T-helper 1 cell treated with Interleukin-12 subunit alpha and Interleukin-12 subunit beta and Interleukin-4 antibody, amounts not matched to agents 30 μg/mL and 1 μg/mL, for 36 hours (primary cell): Measurements from ENCODE around the gene VARS2.
"Not testable (repeated sequence)": the region's sequence is repeated elsewhere in the genome, so short reads cannot be mapped to it uniquely, and the experiment has no call there.

Source experiments
- H3K27ac Mint-ChIP-seq: one replicate; pipeline ENCODE4 v1.8.0; 2021; ENCODE audit warnings: mild to moderate bottlenecking, mixed read lengths
- H3K27me3 Mint-ChIP-seq: one replicate; pipeline ENCODE4 v1.8.0; 2021; ENCODE audit warnings: low read depth, mixed read lengths
- H3K36me3 Mint-ChIP-seq: one replicate; pipeline ENCODE4 v1.8.0; 2021; ENCODE audit warnings: low read depth, mixed read lengths
- H3K4me1 Mint-ChIP-seq: one replicate; pipeline ENCODE4 v1.8.0; 2021; ENCODE audit warnings: low read depth, mixed read lengths
- H3K4me3 Mint-ChIP-seq: one replicate; pipeline ENCODE4 v1.8.0; 2021; ENCODE audit warnings: mild to moderate bottlenecking, moderate library complexity, mixed read lengths
- H3K9me3 Mint-ChIP-seq: one replicate; pipeline ENCODE4 v1.8.0; 2021; ENCODE audit warnings: mixed read lengths

The VARS2 gene

DNA sequence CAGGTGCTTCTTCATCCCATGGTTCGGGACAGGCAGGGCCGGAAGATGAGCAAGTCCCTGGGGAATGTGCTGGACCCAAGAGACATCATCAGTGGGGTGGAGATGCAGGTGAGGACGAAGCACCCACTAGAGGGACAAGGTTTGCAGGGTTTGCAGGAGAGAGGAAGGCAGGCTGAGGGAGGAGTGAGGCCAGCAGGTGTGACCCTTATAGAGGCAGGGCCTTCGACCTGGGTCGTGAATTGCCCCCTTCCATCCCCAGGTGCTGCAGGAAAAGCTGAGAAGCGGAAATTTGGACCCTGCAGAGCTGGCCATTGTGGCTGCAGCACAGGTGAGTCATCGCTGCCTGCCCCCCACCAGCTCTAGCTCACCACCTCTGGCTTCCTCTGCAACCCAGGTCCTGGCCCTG lies 8.4 kb downstream of the VARS2 start:
- H3K27me3 Mint-ChIP-seq, result no peaks in the 10 kb centered on the region
- peaks cover 18% of the 10 kb centered on the region for H3K36me3 Mint-ChIP-seq
- no peaks in the 10 kb centered on the region for H3K9me3 Mint-ChIP-seq
- H3K27ac Mint-ChIP-seq, result no peak overlapping the region
- H3K4me1 Mint-ChIP-seq, result peaks cover 3% of the 10 kb centered on the region
- H3K4me3 Mint-ChIP-seq, result no peak overlapping the region

DNA sequence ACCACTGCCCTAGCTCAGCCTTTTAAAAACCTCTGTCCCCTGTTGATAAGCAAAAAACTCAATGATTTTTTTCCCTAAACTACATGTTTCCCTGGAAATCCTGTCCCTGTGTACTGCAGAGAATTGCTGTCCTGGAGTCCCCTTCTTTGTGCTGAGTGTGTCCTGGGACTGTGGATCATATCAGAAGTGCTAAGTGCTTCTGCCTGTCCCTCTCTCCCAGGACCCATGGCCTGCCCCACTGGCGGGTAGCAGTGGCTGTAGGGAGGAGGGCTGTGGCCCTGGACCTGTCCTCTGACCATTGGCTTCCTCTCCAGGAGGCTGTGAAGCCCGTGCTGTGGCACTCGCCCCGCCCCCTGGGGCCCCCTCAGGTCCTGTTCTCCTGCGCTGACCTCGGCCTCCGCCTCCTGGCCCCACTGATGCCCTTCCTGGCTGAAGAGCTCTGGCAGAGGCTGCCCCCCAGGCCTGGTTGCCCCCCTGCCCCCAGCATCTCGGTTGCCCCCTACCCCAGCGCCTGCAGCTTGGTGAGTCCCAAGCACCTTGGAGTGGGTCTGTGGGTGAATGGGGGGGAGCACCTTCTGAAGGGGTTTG lies 10.1 kb downstream of the VARS2 start:
- not testable (repeated sequence) for H3K27ac Mint-ChIP-seq, H3K4me1 Mint-ChIP-seq, H3K9me3 Mint-ChIP-seq, H3K27me3 Mint-ChIP-seq, H3K4me3 Mint-ChIP-seq
- H3K36me3 Mint-ChIP-seq, result peaks cover 22% of the 10 kb centered on the region

DNA sequence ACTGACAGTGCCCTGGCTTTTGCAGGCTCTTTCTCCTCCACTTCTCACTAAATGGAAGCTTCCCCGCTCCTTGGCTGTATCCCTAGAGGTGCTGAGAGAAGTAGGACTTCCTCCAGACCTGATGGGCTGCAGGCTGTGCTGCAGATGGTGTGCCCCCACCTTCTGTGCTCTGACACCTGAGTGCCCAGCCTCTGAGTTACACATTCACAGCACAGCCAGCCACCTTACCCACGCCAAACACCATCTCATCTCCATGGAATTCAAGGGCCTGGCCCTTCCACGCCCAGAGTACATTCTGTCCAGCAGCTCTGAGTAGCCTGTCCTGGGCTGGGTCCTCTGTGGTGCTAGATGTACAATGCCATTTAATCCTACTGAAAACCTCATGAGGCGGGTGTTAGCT lies 12.6 kb downstream of the VARS2 start:
- no peaks in the 10 kb centered on the region for H3K27me3 Mint-ChIP-seq
- no peak overlapping the region for H3K4me3 Mint-ChIP-seq
- H3K36me3 Mint-ChIP-seq, result peaks cover 17% of the 10 kb centered on the region

DNA sequence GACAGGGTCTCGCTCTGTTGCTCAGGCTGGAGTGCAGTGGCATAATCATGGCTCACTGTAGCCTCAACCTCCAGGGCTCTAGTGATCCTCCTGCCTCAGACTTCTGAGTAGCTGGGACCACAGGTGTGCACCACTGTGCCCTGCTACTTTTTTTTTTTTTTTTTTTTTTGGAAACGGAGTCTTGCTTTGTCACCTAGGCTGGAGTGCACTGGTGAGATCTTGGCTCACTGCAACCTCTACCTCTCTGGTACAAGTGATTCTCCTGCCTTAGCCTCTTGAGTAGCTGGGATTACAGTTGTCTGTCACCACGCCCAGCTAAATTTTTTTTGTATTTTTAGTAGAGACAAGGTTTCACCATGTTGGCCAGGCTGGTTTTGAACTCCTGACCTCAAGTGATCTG lies 13.0 kb downstream of the VARS2 start:
- H3K27ac Mint-ChIP-seq, H3K27me3 Mint-ChIP-seq, H3K4me1 Mint-ChIP-seq, H3K4me3 Mint-ChIP-seq, H3K9me3 Mint-ChIP-seq: not testable (repeated sequence)
- peaks cover 17% of the 10 kb centered on the region for H3K36me3 Mint-ChIP-seq

More for the DNA sequence above, 12.6 kb downstream of the VARS2 start:
- H3K9me3 Mint-ChIP-seq, result no peaks in the 10 kb centered on the region
- no peaks in the 10 kb centered on the region for H3K4me1 Mint-ChIP-seq
- H3K27ac Mint-ChIP-seq, result no peak overlapping the region

DNA sequence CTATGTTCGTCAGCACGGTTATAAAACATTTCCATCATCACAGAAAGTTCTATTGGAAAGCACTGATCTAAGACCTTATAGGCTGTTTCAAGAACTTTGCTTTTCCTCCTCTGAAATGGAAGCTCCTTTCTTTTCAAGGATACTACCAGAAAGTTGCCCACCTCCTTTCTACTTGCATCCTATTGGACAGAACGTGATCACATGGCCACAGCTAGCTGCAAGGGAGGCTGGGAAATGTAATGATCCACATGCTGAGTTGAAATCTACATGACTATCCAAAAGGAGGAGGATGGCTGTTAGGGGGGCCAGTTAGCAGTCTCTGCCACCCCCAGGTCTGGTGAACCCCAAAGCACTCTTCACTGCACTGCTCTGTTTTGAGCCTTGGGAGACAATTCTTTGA lies 14.6 kb downstream of the VARS2 start:
- H3K27ac Mint-ChIP-seq, result no peak overlapping the region
- H3K9me3 Mint-ChIP-seq, result no peaks in the 10 kb centered on the region
- H3K4me3 Mint-ChIP-seq, result no peak overlapping the region
- no peaks in the 10 kb centered on the region for H3K4me1 Mint-ChIP-seq
- peaks cover 14% of the 10 kb centered on the region for H3K36me3 Mint-ChIP-seq
- no peaks in the 10 kb centered on the region for H3K27me3 Mint-ChIP-seq

DNA sequence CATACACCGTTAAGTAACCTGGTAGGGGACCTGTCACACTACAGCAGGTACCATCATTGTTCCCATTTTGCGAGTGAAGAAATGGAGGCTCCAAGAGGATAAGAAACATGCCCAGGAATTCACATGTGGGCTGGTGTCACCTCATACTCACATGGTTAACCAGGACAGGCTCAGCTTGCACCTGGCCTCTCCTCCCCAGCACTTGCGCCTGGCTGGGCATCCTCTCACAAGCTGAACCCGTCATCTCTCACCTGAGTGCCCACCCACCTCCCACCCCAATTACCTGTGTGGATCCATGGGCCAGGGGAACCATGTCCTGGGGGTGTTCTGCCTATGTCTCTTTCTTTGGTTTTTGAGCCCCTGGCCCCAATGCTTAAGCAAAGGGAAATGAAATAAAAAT lies 16.5 kb downstream of the VARS2 start:
- H3K4me3 Mint-ChIP-seq, result no peak overlapping the region
- no peaks in the 10 kb centered on the region for H3K9me3 Mint-ChIP-seq
- H3K27me3 Mint-ChIP-seq, result no peaks in the 10 kb centered on the region
- H3K4me1 Mint-ChIP-seq, result no peaks in the 10 kb centered on the region
- no peak overlapping the region for H3K27ac Mint-ChIP-seq
- H3K36me3 Mint-ChIP-seq, result peaks cover 14% of the 10 kb centered on the region

DNA sequence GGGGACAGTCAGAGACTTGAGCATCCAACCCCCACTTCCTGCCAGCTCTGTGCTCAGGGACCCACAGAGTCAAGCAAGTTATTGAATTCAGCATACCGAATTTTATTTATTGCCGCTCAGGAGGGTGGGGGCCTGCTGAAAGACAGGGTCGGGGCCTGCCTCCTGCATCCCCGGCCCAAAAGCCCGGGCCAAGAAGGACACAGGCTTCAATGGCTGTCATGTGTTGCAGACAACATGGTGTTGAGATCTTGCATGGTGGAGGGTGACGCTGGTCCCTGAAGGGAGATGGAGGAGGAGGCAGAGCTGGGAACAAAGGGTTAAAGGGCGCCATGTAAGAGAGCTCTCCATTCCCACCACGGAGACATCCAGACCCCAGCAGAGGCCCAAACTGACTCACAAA lies 17.2 kb downstream of the VARS2 start:
- Mint-ChIP-seq H3K9me3 (no peaks in the 10 kb centered on the region), H3K27me3 (peaks cover 3% of the 10 kb centered on the region), H3K36me3 (peaks cover 11% of the 10 kb centered on the region), H3K27ac (no peak overlapping the region), H3K4me3 (no peak overlapping the region), H3K4me1 (no peaks in the 10 kb centered on the region)

DNA sequence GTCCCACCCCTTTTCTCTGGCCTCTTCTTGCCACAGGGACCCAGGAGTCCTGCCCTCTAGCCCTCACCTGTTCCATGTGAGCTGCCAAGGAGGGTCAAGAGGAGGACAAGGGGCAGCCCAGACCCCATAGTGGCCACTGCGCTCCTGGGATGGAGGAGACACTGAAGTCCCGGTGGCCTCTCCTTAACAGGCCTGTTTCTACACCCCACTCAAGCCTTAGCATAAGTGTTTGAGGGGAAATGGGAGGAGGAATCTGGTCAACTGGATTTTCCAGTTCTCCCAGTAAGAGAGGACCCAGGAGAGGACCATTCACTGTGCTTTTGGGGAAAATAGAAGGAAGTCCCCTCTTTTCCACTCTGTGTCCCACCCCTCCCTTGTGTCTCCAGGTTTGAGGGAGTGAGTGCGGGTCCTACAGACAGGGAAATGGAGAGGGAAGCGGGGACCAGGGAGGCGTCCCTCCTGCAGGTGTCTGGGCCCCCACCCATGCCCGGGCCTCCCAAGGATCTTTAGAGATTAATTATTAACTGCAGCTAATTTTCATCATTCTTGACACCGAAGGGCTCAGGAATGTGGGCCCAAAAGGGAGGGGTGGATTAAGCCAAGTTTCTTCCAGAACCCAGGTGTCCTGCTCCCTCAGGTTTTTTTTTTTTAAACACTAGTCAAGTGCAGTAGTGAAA lies 18.1 kb downstream of the VARS2 start, which contains the start of gene SFTA2:
TSS of gene SFTA2 (minus strand) at position 202 of the 677 bp plus-strand sequence. CDS start at position 128, 74 bp downstream.
- peaks cover 8% of the 10 kb centered on the region for H3K27me3 Mint-ChIP-seq
- no peaks in the 10 kb centered on the region for H3K4me1 Mint-ChIP-seq
- peaks cover 6% of the 10 kb centered on the region for H3K36me3 Mint-ChIP-seq
- H3K4me3 Mint-ChIP-seq, result no peak within 1 kb of the TSS
- no peaks in the 10 kb centered on the region for H3K9me3 Mint-ChIP-seq
- no peak within 1 kb of the TSS for H3K27ac Mint-ChIP-seq

DNA sequence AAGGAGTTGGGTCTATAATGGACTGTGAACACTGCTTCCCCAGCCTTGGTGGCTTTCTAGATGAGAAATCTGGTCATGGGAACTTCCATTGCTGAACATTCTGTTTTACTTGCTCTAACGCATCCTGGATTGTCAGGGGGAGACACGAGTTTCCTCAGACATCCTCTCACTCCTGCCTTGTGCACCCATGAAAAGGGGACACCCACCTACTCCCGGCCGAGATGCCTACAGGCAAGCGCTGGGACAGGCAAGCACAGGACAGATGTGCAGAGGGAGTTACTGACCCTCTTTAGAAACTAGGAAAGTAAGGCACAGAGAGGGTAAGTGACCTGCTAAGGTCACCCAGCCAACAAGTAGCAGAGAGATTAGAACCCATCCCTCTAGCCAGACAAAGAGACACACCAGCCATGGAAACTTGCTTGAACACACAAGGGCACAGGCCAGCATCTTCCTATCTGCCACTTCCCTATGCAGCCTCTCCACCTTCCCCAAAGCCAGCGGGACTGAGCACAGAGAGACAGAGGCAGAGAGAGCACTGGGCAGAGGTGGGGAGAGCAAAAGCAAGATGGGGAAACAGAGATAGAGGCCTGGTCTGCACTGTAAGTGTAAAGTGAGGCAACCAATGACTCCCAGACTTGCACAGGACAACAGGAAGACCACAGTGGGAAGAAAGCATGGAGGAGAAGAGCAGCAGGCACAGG lies 18.8 kb downstream of the VARS2 start:
- H3K27me3 Mint-ChIP-seq, result peaks cover 8% of the 10 kb centered on the region
- H3K4me3 Mint-ChIP-seq, result no peak overlapping the region
- no peaks in the 10 kb centered on the region for H3K9me3 Mint-ChIP-seq
- no peak overlapping the region for H3K27ac Mint-ChIP-seq
- no peaks in the 10 kb centered on the region for H3K4me1 Mint-ChIP-seq
- H3K36me3 Mint-ChIP-seq, result peaks cover 6% of the 10 kb centered on the region

DNA sequence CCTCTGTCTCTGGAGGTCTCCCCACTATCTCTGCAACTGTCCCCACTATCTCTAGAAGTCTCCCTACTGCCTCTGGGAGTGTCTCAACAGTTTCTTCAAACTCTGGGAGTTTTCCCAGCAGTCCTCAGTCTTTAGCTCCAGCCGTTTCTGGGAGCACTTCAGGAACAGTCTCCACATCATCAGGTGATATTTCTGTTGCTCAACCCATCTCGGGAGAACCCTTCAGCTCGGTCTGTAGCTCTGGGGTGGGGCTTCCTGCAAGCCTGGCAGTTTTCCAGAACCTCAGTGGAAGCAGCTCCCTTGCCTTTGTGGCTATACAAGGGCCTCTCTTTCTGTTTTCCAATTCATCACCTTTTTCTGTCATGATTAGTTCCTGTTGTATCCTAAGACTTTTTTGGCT lies 21.0 kb downstream of the VARS2 start:
- H3K9me3 Mint-ChIP-seq, result no peaks in the 10 kb centered on the region

DNA sequence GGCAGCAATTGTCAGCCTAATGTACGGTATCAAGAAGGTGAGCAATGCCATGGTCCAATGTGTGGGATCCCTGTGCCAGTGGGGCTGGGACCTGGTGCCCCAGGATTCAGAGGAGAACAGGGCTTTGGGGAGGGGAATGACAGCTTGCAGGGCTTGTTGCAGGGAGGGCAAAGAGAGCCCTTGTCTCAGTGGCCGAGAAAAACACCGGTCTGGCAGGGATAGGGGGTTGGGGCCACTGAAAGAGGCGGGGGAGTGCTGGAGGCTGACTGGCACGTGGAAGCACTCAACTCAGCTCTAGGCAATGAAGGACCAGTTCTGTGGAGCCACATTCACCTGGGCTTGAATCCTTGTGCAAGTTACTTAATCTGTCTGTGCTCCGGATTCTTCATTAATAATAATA lies 23.2 kb downstream of the VARS2 start:
- Mint-ChIP-seq H3K4me1 (no peaks in the 10 kb centered on the region), H3K4me3 (no peak overlapping the region), H3K36me3 (no peaks in the 10 kb centered on the region), H3K27ac (no peak overlapping the region), H3K9me3 (no peaks in the 10 kb centered on the region), H3K27me3 (peaks cover 35% of the 10 kb centered on the region)

More for the DNA sequence above, 21.0 kb downstream of the VARS2 start:
- H3K36me3 Mint-ChIP-seq, result no peaks in the 10 kb centered on the region
- H3K4me3 Mint-ChIP-seq, result no peak overlapping the region
- peaks cover 18% of the 10 kb centered on the region for H3K27me3 Mint-ChIP-seq
- H3K4me1 Mint-ChIP-seq, result no peaks in the 10 kb centered on the region
- H3K27ac Mint-ChIP-seq, result no peak overlapping the region

DNA sequence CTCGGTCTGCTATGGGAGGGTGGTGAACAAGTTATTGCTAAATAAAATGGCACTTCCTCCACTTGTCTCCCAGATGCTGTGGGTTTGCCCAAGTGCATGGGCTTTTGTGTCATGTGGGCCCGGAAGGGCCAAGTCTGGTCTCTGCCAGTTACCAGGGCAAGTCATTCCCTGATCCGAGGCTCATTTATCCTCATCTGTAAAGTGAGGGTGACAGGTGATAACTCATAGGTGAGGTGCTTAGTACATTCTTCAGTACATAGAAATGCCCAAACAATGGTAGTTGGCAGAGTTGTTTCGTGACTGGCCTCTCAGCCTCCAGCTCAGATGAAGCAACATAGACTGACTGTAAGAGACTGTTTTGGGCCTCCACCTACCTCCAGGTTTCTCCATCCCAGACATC lies 24.7 kb downstream of the VARS2 start:
- H3K4me1 Mint-ChIP-seq, result no peaks in the 10 kb centered on the region
- no peaks in the 10 kb centered on the region for H3K9me3 Mint-ChIP-seq
- no peaks in the 10 kb centered on the region for H3K36me3 Mint-ChIP-seq
- H3K27ac Mint-ChIP-seq, result no peak overlapping the region
- no peak overlapping the region for H3K4me3 Mint-ChIP-seq
- peaks cover 49% of the 10 kb centered on the region for H3K27me3 Mint-ChIP-seq

DNA sequence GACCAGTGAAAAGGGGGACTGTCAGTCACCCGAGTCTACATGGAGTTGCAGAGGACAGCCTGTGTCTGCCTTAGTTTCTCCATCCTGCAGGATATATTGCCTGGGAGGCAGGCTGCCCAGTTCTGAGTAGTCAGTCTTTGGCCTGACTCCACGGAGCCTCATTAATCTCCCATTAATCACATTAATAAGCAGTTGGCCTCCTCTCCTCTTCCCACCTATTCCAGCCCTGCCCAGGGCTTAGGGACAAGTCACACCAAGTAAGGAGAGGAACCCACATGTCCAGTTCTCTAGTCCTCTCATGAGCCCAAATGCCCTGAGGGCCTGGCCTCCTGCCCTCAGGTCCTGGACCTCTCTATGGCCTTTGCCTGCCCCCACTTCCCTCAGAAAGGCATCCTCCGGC lies 25.4 kb downstream of the VARS2 start:
- no peaks in the 10 kb centered on the region for H3K4me1 Mint-ChIP-seq
- no peak overlapping the region for H3K27ac Mint-ChIP-seq
- no peaks in the 10 kb centered on the region for H3K36me3 Mint-ChIP-seq
- peaks cover 55% of the 10 kb centered on the region for H3K27me3 Mint-ChIP-seq
- H3K9me3 Mint-ChIP-seq, result no peaks in the 10 kb centered on the region
- no peak overlapping the region for H3K4me3 Mint-ChIP-seq

DNA sequence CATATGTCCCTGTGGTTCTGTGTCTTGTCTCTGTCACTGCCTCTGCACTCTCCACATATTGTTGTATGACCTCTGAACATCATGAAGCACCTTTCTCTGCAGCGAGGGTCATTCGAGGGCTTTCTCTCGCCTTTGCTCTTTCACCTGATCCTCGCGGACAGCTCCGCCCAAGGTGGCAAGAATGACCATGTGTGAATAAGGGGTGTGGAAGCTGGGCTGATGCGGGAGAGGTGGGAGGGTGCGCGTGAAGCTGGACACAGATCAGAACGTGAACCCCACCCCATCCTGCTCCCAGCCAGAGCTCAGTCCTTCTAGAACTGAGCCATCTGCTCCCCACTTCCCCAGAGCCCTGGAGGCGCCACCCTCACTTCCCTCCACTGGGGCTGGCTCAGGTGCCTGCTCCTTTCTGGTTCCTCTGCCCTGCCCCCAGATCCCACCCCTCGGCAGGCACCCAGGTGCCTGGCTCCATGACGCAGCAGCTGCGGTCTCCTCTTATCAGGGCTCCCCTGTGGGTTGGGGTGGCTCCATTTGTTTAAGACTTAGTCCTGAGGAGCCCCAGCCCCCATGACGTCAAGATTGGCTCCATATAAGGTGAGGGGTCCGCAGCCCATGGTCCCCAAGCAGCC lies 26.4 kb downstream of the VARS2 start, which contains the start of gene MUCL3:
TSS of gene MUCL3 (plus strand) at position 613 of the 626 bp plus-strand sequence. CDS start 27 bp downstream, outside the sequence.
- no peaks in the 10 kb centered on the region for H3K9me3 Mint-ChIP-seq
- no peak within 1 kb of the TSS for H3K4me3 Mint-ChIP-seq
- H3K27ac Mint-ChIP-seq, result no peak within 1 kb of the TSS
- H3K27me3 Mint-ChIP-seq, result peaks cover 61% of the 10 kb centered on the region
- no peaks in the 10 kb centered on the region for H3K4me1 Mint-ChIP-seq
- no peaks in the 10 kb centered on the region for H3K36me3 Mint-ChIP-seq
